ENCODE results near the gene NLGN1.

GRCh38 chr3:173584838-173585831 is 187.6 kb downstream of the NLGN1 start:
- no peak for TF ChIP-seq EZH2 (IDR thresholded peaks at IDR 0.05; ENCODE audit: insufficient read depth, poor library complexity, severe bottlenecking)
- no peak for TF ChIP-seq EZH2phosphoT487 (IDR thresholded peaks at IDR 0.05; ENCODE audit: insufficient read depth, low read depth)

Measured in GM23248 (cell line).